Measurements from ENCODE around the gene EEF1AKMT4. TPM values are rescaled to one million over a fixed set of nuclear protein-coding genes. Genes with fewer than 3 reads are reported as not detected.
A peak's percentile ranks its signal among the peaks of the same experiment; 100 is the strongest.
"Not testable (repeated sequence)": the region's sequence is repeated elsewhere in the genome, so short reads cannot be mapped to it uniquely, and the experiment has no call there.

Gene EEF1AKMT4
- total RNA-seq, 1 experiment from 2014 or later: 16.5 TPM

DNA sequence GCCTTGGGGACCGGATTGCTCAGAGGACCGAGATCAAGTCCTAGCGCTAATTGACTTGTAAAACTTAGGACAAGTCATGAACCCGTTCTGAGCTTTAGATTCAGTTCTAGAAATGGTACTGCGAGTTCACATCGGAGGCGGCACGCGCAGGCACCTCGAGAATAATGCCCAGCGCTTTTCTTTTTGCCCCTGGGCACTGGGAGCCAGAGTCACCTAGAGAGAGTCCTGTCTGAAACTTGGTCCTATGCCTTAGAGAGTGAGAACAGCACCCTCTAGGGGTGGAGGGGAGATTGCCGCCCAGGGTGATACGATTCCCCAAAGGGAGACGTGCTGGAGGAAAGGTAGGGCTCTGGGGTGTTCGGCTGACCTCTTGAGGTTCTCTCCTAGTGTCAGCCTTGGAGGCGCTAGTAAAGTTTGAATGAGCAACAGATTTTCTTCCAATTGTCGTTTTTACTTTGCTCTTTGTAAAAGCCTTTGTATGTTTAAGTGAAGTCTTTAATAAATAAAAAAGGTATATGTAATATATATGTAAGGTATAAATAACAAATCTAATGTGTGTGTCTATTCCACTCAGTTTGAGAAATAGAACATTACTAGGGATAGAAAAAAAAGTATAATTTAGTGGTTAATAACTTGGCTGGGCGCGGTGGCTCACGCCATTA, 826 bp downstream of the EEF1AKMT4 start:
- DNase-seq (ENCODE audit: low read depth, low spot score): peak; percentile 94
- in situ Hi-C loops (cut with HindIII; ENCODE audit: low pct_unique_long_range_greater_than_20kb, low sequenced_read_pairs): no loop called here

DNA sequence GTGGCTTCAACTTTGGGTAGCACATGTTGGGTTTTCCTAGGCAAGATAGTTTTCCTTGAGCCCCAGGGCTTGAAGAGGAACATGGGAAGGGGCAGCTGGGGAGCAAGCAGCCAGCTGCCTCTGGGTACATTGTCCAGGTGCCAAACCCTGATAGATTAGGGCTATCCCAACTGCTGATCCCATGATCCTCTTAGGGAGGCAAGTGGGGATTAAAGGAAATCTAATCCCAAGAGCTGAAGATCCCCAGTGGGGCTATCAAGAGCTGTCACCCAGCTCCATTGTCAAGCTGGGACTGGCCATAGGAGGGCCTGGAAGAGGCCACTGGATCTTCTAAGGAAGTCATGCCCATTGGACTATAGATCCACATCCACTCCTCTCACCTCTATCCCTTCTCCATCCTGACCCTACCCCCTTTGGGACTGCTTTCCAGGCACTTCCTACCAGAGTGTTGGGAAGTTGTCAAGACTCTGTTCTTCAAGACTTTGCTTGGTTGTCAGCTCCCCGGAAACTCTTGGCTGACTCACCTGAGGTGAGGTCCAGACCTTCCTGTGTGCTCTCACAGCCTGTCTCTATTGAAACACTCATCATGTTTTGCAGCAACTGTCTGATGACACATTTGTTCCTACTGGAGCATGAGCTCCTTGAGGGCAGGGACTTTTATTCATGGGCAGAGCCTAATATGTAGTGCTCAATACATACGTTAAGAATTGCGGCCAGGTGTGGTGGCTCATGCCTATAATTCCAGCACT, 6.0 kb downstream of the EEF1AKMT4 start:
- DNase-seq (ENCODE audit: low read depth, low spot score): no peak
- in situ Hi-C loops (cut with HindIII; ENCODE audit: low pct_unique_long_range_greater_than_20kb, low sequenced_read_pairs): no loop called here

DNA sequence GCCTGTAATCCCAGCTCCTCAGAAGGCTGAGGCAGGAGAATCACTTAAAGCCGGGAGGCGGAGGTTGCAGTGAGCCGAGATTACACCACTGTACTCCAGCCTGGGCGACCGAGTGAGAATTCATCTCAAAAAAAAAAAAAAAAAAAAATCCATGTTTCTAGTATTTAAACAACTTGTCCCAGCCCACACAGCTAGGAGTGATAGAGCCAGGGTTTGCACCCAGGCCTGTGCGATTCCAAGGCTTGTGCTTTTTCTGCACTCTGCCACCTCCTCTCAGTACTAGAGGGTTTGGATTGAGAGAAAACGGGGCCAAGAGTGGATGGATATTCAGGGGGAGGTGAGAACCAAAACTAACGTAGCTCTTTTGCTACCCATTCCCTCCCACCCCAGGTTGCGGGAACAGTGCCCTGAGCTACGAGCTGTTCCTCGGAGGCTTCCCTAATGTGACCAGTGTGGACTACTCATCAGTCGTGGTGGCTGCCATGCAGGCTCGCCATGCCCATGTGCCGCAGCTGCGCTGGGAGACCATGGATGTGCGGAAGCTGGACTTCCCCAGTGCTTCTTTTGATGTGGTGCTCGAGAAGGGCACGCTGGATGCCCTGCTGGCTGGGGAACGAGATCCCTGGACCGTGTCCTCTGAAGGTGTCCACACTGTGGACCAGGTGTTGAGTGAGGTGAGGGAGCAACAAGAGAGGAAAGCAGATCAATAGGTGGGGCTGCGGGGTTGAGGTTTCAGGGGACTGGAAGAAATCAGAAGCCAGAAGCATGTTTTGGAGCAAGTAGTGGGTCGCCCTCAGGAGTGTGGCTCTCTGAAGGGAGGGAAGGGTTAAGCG, 7.8 kb downstream of the EEF1AKMT4 start:
- in situ Hi-C loops (cut with HindIII; ENCODE audit: low pct_unique_long_range_greater_than_20kb, low sequenced_read_pairs): no loop called here
- no peak for DNase-seq (ENCODE audit: low read depth, low spot score)

DNA sequence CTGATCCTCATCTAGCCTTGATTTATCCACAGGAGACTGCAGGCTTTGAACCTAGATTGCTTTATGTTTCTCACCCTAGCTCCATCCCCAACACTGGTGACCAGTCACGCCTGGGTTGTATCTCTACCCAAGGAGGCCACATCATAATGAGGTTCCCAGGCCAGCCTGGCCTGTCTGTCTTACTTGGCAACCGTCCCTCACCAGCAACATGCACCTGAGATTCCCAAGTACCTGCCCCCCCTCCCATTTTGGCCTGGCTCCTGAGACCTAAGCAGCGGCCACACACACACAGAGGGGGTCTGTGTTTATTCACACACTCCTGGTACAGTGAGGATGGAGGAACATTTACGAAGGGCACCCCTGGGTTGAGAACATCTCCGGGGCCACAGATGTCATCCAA, 9.5 kb downstream of the EEF1AKMT4 start:
- no peak for DNase-seq (ENCODE audit: low read depth, low spot score)
- in situ Hi-C loops (cut with HindIII; ENCODE audit: low pct_unique_long_range_greater_than_20kb, low sequenced_read_pairs): no loop called here

DNA sequence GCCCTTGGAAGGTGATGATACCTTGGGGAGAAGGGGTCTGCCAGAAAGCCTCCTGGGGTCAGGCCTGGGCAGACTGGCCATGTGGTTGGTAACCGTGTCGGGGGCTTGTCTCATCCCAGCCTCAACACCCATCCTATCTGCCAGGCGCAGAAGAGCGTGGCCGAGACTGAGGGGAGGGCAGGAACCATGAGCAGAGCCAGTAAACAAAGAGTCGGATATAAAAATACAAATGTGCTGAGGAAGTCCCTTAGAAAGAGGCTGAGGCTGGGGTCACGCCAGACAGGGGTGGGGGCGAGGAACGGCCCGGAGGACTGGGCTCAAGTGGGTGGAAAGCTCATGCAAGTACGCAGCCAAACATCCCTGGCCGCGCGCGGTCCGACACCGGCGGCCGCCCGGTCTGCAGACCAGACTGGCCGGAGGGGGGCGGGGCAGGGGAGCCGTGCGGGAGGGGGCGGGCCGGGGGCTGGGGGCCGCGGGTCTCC, 10.0 kb downstream of the EEF1AKMT4 start:
- no peak for DNase-seq (ENCODE audit: low read depth, low spot score)
- in situ Hi-C loops (cut with HindIII; ENCODE audit: low pct_unique_long_range_greater_than_20kb, low sequenced_read_pairs): no loop called here

DNA sequence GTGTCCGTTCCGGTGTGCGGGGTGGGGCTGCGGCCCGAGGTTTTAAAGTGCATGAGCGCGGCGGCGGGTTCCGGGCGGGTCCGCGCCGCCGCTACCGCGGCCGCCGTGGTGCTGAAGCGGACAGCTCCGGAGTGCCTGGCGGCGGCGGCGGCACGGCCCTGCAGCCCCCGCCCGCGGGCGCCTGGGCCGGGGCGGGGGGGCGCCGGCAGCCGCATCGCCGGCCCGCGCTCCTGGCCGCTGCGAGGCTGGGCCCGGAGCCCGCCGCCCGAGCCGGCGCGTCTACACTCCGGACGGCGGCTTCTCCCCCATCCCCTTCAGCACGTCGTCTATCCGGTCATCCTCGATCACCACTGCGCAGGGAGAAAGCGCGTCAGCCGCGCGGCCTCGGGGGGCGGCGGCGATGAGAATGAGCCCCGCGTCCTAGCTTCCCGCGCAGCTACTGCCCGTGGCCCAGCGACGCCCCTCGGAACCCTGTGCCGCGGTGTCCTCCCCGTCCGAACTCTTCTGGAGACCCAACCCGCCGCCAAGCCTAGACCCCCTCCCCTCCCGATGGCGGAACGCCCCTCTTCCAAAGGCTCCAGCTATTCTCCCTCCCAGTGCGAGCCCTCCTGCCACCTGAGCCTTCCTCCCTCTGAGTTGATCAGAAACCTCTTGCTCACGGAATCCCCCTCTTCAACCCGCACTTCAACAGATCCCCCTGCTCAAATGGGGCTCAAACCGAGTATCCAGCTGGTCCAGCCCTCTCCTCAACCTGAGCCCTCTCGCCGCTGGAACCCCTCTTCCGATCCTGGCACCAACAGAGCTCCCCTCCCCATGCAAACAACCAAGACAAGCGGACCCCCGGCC, 10.6 kb downstream of the EEF1AKMT4 start:
- in situ Hi-C loops (cut with HindIII; ENCODE audit: low pct_unique_long_range_greater_than_20kb, low sequenced_read_pairs): no loop called here
- no peak for DNase-seq (ENCODE audit: low read depth, low spot score)

DNA sequence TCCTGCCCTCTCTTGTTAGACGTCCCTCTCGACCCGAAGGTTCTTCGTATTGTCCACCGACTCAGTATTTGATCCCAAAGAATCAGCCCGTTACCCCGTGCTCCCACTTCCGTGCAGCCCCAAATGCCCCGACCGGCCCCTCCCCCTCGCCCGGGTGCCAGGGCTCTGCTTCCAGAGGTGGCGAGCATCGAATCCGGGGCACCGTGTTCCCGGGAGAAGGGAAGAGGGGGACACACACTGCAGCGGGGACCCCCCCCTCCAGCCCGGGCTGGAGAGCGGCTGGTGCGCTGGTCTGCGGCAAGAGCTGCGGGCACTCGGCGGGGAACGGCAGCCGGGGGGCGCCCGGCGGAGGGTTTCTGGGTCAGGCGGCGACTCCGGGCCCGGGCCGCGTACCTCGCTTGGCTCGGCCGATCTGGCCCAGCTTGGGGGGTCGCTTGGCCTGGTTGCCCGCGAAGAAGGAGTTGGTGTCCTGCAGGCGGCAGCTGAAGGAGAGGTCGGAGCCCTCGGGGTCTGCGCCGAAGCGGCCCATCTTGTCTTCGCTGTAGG, 11.3 kb downstream of the EEF1AKMT4 start:
- DNase-seq (ENCODE audit: low read depth, low spot score): no peak
- in situ Hi-C loops (cut with HindIII; ENCODE audit: low pct_unique_long_range_greater_than_20kb, low sequenced_read_pairs): no loop called here

DNA sequence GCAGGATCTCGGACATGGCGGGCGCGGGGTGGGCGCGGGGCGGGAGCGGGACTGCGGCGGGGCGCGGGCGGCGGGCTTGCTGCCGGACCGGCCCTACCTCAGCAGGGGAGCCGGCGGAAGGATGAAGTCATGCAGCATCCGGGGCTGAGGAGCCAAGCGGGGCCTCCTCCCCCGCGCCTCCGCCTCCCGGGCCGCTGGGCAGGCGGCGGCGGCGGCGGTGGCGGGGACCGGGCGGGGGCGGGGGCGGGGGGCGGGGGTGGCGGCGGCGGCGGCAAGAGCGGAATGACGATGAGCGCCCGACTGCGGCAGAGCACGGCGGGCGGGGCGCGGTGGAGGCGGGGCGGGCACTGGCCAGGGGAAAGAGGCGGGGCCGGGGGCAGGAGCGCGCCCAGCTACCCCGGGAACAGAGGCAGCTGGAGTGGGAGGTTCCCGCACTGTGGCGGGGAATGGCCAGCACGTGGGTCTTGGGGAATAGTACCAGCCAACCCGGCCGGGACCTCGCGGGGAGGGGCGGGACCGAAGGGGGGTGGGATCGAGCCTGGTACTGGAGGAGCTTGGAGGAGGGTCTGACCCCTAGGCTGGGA, 11.9 kb downstream of the EEF1AKMT4 start, which contains the start of gene CAMK2N2:
TSS of gene CAMK2N2 (minus strand) at position 284 of the 584 bp plus-strand sequence. CDS start at position 16, 268 bp downstream.
- in situ Hi-C loops (cut with HindIII; ENCODE audit: low pct_unique_long_range_greater_than_20kb, low sequenced_read_pairs): no loop called here
- DNase-seq (ENCODE audit: low read depth, low spot score): peak; percentile 80

DNA sequence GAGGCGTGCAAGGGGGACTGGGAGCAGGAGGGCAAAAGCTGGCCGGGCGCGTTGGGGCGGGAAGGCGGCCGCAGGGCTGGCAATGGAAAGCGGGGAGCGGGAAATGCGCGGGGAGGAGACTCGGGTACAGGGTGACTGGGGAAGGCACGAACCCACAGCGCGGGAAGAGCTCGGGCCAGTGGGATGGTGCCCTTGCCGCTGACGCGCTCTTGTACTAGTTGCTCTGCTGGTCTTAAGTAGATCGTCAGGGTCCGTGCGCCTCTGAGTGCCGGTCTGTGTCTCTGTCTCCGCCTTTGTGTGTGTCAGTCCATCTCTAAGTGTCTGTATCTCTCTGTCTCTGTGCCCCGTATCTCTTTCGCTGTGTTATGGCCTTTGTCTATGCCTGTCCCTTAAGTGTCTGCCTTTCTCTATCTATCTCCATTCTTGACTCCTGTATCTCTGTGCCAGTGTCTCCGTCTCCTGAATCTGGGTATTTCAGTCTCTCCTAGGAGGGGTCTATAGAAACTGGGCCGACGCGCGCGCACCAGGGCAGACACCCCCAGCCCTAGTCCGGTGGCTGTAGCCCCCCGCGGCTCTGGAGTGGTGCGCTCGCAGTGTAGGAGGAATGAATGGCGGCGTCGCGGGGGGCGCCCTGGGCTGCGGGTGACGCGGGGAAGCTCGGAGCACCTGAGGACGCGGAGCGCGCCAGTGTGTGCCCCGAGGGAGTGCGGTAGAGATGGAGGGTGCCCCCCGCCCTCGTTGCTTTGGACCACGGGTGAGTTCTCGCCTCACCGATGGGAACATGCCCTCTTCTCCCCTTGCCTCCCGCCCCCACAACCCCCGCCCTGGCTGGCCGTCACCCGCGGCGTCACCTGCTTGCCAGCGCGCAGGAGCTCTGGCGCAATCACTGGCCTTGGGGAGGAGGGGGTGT, 12.6 kb downstream of the EEF1AKMT4 start:
- in situ Hi-C loops (cut with HindIII; ENCODE audit: low pct_unique_long_range_greater_than_20kb, low sequenced_read_pairs): no loop called here

DNA sequence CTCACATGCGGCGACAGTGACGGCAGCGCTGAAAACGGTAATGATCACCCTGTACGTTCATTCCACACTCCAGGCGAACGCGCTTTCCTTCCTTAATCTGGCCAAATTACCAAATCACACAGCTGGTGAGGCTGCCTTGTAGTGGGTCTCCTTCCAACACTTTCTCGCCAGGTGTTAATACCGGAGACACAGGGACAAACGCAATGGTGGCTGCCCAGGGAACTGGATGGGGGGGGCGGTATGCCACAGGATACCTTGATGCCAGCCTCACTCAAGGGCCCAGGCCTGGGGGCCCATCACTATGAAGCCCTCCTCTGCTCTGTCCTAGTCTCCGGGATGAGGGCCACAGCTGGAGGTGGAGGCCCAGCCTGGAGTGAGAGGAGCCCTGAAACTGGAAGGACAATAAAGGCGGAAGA, 13.3 kb downstream of the EEF1AKMT4 start:
- no peak for DNase-seq (ENCODE audit: low read depth, low spot score)
- in situ Hi-C loops (cut with HindIII; ENCODE audit: low pct_unique_long_range_greater_than_20kb, low sequenced_read_pairs): no loop called here

More for the DNA sequence above, 12.6 kb downstream of the EEF1AKMT4 start:
- peak; percentile 41 for DNase-seq (ENCODE audit: low read depth, low spot score)

DNA sequence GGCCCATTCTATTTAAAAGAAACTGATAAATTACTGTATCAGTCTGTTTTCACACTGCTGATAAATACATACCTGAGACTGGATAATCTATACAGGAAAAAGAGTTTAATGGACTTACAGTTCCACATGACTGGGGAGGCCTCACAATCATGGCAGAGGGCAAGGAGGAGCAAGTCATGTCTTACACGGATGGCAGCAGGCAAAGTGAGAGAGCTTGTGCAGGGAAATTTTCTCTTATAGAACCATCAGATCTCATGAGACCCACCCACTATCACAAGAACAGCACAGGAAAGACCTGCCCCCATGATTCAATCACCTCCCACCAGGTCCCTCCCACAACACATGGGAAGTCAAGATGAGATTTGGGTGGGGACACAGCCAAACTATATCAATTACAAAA, 17.8 kb downstream of the EEF1AKMT4 start:
- DNase-seq (ENCODE audit: low read depth, low spot score); in situ Hi-C loops (cut with HindIII; ENCODE audit: low pct_unique_long_range_greater_than_20kb, low sequenced_read_pairs): not testable (repeated sequence)

DNA sequence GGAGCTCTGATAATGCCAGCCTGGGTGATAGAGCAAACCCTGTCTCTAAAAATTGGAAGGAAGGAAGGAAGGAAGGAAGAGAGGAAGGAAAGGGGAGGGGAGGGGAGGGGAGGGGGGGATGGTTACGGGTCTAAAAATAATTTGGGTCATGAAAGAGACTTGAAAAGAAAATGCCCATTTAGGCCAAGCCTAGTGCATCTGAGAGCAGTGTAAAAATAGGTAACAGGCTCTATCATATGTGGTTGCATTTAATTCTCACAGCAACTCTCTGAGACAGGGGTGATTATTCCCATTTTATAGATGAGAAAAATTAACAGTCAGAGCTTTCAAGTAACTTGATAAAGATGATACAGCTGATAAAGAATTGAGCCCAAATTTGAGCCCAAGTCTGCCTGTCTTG, 22.8 kb downstream of the EEF1AKMT4 start:
- in situ Hi-C loops (cut with HindIII; ENCODE audit: low pct_unique_long_range_greater_than_20kb, low sequenced_read_pairs): no loop called here
- DNase-seq (ENCODE audit: low read depth, low spot score): no peak

DNA sequence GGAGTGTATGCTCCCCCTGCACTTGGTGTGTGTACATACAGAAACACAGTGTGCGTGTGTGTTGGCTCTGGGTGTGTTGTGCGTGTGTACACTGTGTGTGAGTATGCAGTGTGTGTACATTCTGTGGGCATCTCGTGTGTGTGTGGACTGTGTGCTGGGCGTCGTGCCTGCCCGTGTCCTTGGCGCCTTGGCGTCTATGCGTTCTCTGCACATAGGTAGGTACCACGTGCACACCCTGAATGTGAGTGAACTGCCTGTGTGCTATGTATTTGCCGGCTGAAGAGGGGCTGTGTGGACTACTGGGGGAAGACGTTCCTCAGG, 25.9 kb downstream of the EEF1AKMT4 start:
- DNase-seq (ENCODE audit: low read depth, low spot score): no peak
- in situ Hi-C loops (cut with HindIII; ENCODE audit: low pct_unique_long_range_greater_than_20kb, low sequenced_read_pairs): no loop called here

DNA sequence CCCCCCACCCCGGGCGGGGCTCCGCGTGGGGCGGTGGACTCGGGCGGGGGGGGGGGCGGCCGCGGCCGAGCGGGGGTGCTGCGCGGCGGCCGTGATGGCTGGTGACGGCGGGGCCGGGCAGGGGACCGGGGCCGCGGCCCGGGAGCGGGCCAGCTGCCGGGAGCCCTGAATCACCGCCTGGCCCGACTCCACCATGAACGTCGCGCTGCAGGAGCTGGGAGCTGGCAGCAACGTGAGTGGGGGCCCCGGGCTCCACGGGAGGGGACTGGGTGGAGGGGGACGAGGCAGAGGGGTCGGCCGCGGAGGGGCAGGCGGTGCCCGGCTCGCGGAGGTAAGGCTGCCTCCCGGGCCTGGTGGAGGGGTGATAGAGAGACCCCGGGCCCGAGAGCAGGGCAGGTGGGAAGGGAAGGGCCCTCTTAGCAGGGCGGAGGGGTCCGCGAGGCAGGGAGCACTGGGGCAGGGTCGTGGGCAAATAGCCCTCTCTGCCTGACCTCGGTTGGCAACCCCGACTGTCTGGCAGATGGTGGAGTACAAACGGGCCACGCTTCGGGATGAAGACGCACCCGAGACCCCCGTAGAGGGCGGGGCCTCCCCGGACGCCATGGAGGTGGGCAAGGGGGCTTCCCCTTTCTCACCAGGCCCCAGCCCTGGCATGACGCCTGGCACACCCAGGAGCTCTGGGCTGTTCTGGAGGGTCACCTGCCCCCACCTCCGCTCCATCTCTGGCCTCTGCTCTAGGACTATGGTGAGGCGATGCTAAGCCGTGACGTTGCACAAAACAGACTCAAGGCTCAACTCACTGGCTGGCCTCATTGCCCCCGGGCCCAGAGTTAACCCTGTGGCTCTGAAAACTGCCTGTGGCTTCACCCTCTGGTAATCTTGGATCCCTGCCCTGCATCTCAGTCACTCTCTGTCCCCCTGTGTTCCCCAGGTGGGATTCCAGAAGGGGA, 26.8 kb downstream of the EEF1AKMT4 start, which contains the start of gene ECE2:
TSS of gene ECE2 (plus strand) at position 62 of the 950 bp plus-strand sequence. CDS start at position 194, 132 bp downstream.
- DNase-seq (ENCODE audit: low read depth, low spot score): no peak
- in situ Hi-C loops (cut with HindIII; ENCODE audit: low pct_unique_long_range_greater_than_20kb, low sequenced_read_pairs): no loop called here

DNA sequence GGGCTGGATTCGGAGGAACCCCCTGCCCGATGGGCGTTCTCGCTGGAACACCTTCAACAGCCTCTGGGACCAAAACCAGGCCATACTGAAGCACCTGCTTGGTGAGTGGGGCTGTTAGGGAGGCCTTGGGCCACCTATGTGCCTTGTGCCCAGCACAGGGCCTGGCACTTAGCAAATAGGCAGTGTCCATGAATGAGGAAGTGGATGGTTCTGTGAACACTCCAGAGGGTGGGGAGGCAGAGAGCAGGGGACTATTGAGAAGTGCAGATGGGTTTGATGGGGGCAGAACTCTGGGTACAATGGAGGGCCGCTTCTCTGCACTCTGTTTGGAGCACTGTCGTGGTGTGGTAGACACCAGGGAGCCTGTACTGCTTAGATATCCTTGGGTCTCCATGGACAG, 27.9 kb downstream of the EEF1AKMT4 start:
- in situ Hi-C loops (cut with HindIII; ENCODE audit: low pct_unique_long_range_greater_than_20kb, low sequenced_read_pairs): no loop called here

More for the DNA sequence above, 27.9 kb downstream of the EEF1AKMT4 start:
- DNase-seq (ENCODE audit: low read depth, low spot score): no peak

All from SK-MEL-5 (cell line).